HepG2 (cell line): ENCODE measurements around the gene B3GNT5. TPM values are rescaled to one million over a fixed set of nuclear protein-coding genes. Genes with fewer than 3 reads are reported as not detected.

Experiments
- ARID4A ChIP-seq: sonication (generic); formaldehyde crosslinking; IDR thresholded peaks from 2 replicates; pipeline ENCODE4 v1.5.0; 2020; ENCODE audit warnings: mild to moderate bottlenecking, missing genetic modification reagents, borderline replicate concordance
- MNT ChIP-seq: fragments of 450-650 bp; IDR thresholded peaks from 2 replicates; pipeline ENCODE4 v1.6.1; 2016
- PHF8 ChIP-seq: sonication (generic); formaldehyde crosslinking; IDR thresholded peaks from 2 replicates; pipeline ENCODE4 v1.5.0; 2020; ENCODE audit warnings: missing genetic modification reagents
- SMAD1 ChIP-seq: sonication (generic); formaldehyde crosslinking; IDR thresholded peaks from 2 replicates; pipeline ENCODE4 v1.4.0; 2020; ENCODE audit warnings: missing genetic modification reagents, low read depth, mild to moderate bottlenecking, borderline replicate concordance
- TMF1 ChIP-seq: sonication (generic); formaldehyde crosslinking; IDR thresholded peaks from 2 replicates; pipeline ENCODE4 v1.8.1; 2022; ENCODE audit warnings: low read depth, missing genetic modification reagents
- TOE1 ChIP-seq: sonication (generic); formaldehyde crosslinking; IDR thresholded peaks from 2 replicates; pipeline ENCODE4 v1.4.0; 2020; ENCODE audit warnings: mild to moderate bottlenecking, missing genetic modification reagents
- ZFP37 ChIP-seq: sonication (generic); formaldehyde crosslinking; IDR thresholded peaks from 2 replicates; pipeline ENCODE4 v1.4.0; 2020; ENCODE audit warnings: missing genetic modification reagents, borderline replicate concordance
- ZNF431 ChIP-seq: sonication (generic); formaldehyde crosslinking; IDR thresholded peaks from 2 replicates; pipeline ENCODE4 v1.9.0; 2022; ENCODE audit warnings: missing genetic modification reagents, low read depth, mild to moderate bottlenecking, borderline replicate concordance
- polyA plus RNA-seq, 8 experiments: library from polyadenylated mRNA; depleted of rRNA in 3 of 8; stranded (reverse) in 7 of 8; unstranded in 1 of 8; fragments of >200 nt; fragmentation: Illumina TruSeq in 4 of 8; extraction: Trizol in 4 of 8; gene quantifications; 2 replicates each; pipeline versions ENCODE4 v1.2.1 to v1.2.3, GENCODE V29; 2011 to 2016; ENCODE audit warnings: low read depth in 4 of 8, missing spikeins in 1 of 8, mixed read lengths in 1 of 8; ENCODE audit not compliant: insufficient read depth in 1 of 8
- total RNA-seq, 5 experiments: library from RNA; depleted of rRNA; stranded (reverse); fragments of >200 nt; fragmentation: Illumina TruSeq; extraction: Trizol; gene quantifications; 2 replicates each; pipeline ENCODE4 v1.2.3, GENCODE V29; 2016; ENCODE audit warnings: low read depth in 1 of 5
- TF ChIP-seq, protein P1 (sequence below): IDR thresholded peaks from 2 replicates; pipeline ENCODE4 v1.6.1; 2016; ENCODE audit warnings: control low read depth

B3GNT5 gene
- total and polyA plus RNA-seq, 2 of the 13 experiments (the other 11 are each of a cell fraction or from before 2014, with no cell fraction given), result not detected

GRCh38 chr3:183281126-183281797 is 28.2 kb downstream of the B3GNT5 start (continued):
- no peak for TF ChIP-seq ARID4A (CRISPR knock-in tag)
- no peak for TF ChIP-seq PHF8 (CRISPR knock-in tag)
- TF ChIP-seq TMF1 (CRISPR knock-in tag), result no peak
- no peak for TF ChIP-seq ZFP37 (CRISPR knock-in tag)
- no peak for TF ChIP-seq ZNF431 (CRISPR knock-in tag)
- no peak for TF ChIP-seq SMAD1 (CRISPR knock-in tag)
- TF ChIP-seq MNT, result no peak
- TF ChIP-seq, protein P1, sequence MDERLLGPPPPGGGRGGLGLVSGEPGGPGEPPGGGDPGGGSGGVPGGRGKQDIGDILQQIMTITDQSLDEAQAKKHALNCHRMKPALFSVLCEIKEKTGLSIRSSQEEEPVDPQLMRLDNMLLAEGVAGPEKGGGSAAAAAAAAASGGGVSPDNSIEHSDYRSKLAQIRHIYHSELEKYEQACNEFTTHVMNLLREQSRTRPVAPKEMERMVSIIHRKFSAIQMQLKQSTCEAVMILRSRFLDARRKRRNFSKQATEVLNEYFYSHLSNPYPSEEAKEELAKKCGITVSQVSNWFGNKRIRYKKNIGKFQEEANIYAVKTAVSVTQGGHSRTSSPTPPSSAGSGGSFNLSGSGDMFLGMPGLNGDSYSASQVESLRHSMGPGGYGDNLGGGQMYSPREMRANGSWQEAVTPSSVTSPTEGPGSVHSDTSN (CRISPR knock-in tag), result no peak
- no peak for TF ChIP-seq TOE1
